SU-DHL-6 (cell line): Measurements from ENCODE around the gene UPB1.

Experiments used
- EZH2phosphoT487 ChIP-seq: fragments of 200-600 bp; sonication (generic), shearing (Covaris generic); conservative IDR thresholded peaks from 2 replicates; pipeline ENCODE4 v1.6.1; 2018; ENCODE audit warnings: mild to moderate bottlenecking, antibody characterized with exemption, low read length, moderate library complexity, mixed read lengths
- TF ChIP-seq, protein P1 (sequence below): fragments of 200-600 bp; sonication (generic); IDR thresholded peaks from one replicate; pipeline ENCODE4 v1.5.1; 2017; ENCODE audit warnings: antibody characterized with exemption, mild to moderate bottlenecking, low read length, moderate library complexity; ENCODE audit not compliant: insufficient read depth, poor library complexity, severe bottlenecking

DNA sequence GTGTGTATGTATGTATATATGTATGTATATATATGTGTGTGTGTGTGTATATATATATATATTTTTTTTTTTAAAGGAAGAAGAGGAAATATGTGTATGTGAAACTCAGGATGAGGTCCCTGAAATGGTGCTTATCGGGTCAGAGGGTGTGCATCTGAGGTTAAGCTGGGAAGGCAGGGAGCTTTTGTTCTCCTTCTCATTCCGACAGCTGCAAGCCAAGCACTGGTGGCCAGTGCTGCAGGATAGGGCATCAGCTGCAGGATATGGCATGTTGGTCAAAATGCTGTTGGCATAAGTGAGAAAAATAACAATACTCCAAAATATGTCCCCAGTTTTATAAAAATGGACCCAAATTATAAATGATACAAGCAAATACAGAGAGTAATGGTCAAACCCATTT is 68.1 kb downstream of the UPB1 start:
- TF ChIP-seq, protein P1, sequence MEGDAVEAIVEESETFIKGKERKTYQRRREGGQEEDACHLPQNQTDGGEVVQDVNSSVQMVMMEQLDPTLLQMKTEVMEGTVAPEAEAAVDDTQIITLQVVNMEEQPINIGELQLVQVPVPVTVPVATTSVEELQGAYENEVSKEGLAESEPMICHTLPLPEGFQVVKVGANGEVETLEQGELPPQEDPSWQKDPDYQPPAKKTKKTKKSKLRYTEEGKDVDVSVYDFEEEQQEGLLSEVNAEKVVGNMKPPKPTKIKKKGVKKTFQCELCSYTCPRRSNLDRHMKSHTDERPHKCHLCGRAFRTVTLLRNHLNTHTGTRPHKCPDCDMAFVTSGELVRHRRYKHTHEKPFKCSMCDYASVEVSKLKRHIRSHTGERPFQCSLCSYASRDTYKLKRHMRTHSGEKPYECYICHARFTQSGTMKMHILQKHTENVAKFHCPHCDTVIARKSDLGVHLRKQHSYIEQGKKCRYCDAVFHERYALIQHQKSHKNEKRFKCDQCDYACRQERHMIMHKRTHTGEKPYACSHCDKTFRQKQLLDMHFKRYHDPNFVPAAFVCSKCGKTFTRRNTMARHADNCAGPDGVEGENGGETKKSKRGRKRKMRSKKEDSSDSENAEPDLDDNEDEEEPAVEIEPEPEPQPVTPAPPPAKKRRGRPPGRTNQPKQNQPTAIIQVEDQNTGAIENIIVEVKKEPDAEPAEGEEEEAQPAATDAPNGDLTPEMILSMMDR: no peak
- TF ChIP-seq EZH2phosphoT487: no peak
